Lower leg skin (tissue), 4 donors: ENCODE data around the gene TVP23A. TPM values are rescaled to one million over a fixed set of nuclear protein-coding genes. Genes with fewer than 3 reads are reported as not detected.
A peak's percentile ranks its signal among the peaks of the same experiment; 100 is the strongest.

Experiments used
- DNase-seq, 2 donors: peaks; one replicate each; pipeline ENCODE4 v3.0.0-alpha.2; 2019; ENCODE audit warnings: low spot score in 2 of 2
- H3K4me3 ChIP-seq: fragments of 200-600 bp; sonication (generic); 2 replicates; pipeline ENCODE4 v1.5.1; 2017; ENCODE audit warnings: mild to moderate bottlenecking, low read depth; ENCODE audit not compliant: poor library complexity, severe bottlenecking
- POLR2A ChIP-seq, 2 donors: fragments of 450-650 bp; IDR thresholded peaks; one replicate each; pipeline ENCODE4 v1.6.1; 2016 to 2017; ENCODE audit warnings: antibody characterized with exemption in 2 of 2, mild to moderate bottlenecking in 1 of 2, moderate library complexity in 1 of 2
- WGBS, 2 donors: methylation state at CpG; one replicate each; pipeline ENCODE4 v1.1.5; 2018; 5-methylcytosine and 5-hydroxymethylcytosine counted together
- intact Hi-C: fragments of 100-400 bp; cut with DNase I; formaldehyde crosslinking; loops from one replicate; pipeline ENCODE4 v1.15.0; 2023; ENCODE audit warnings: low total_unique reads
- total RNA-seq, 4 donors: library from RNA; depleted of rRNA; stranded (reverse); fragments of >200 nt; gene quantifications; one replicate each; pipeline ENCODE4 v1.1.0, GENCODE V29; 2016
- TF ChIP-seq, protein P1 (sequence below), 3 donors: fragments of 450-650 bp; IDR thresholded peaks; one replicate each; pipeline ENCODE4 v1.5.1; 2016; ENCODE audit warnings: antibody characterized with exemption in 3 of 3, mild to moderate bottlenecking in 3 of 3, moderate library complexity in 2 of 3

The TVP23A gene
- total RNA-seq, 4 donors from 2014 or later = 0.19 TPM; not detected in 2

DNA sequence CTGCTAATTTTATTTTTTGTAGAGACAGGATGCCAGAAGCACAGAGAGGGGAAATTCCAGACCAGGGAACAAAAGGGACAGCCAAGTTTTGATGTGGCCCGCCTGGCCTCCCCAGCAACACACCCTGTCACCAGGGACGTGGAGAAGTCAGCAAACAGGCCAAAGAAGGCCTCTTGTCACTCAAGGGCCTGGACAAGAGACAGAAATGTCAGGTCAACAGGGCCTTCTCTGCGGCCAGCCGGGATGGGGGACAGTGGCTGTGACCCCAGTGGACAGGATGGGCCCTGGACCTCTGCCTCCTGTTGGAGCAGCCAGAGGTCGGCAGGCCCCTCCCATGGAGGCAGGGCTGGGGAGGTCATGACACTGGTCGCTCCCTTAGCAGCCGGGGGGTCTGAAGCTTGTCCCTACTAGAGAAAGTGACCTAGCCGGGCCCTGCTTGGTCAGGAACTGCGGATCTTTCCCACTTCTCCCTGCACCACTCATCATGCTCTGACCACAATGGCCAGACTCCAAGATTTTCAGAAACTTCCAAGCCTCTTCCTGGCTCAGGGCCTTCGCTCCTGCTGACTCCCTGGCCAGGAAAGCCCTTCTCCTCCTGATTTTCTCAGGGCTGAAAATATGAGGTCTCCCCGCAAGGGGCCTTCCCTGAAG lies 9.2 kb upstream of the TVP23A start:
- WGBS, 2 donors = 26 to 28% methylated on average over 10 to 11 of the region's 11 CpGs
- DNase-seq = peak; percentile 81 to 90
- TF ChIP-seq POLR2A (IDR thresholded peaks at IDR 0.05) = no peak
- TF ChIP-seq, protein P1, sequence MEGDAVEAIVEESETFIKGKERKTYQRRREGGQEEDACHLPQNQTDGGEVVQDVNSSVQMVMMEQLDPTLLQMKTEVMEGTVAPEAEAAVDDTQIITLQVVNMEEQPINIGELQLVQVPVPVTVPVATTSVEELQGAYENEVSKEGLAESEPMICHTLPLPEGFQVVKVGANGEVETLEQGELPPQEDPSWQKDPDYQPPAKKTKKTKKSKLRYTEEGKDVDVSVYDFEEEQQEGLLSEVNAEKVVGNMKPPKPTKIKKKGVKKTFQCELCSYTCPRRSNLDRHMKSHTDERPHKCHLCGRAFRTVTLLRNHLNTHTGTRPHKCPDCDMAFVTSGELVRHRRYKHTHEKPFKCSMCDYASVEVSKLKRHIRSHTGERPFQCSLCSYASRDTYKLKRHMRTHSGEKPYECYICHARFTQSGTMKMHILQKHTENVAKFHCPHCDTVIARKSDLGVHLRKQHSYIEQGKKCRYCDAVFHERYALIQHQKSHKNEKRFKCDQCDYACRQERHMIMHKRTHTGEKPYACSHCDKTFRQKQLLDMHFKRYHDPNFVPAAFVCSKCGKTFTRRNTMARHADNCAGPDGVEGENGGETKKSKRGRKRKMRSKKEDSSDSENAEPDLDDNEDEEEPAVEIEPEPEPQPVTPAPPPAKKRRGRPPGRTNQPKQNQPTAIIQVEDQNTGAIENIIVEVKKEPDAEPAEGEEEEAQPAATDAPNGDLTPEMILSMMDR (IDR thresholded peaks at IDR 0.05) = no peak
- H3K4me3 ChIP-seq = no peak overlapping the region
- intact Hi-C loops = no loop called here

DNA sequence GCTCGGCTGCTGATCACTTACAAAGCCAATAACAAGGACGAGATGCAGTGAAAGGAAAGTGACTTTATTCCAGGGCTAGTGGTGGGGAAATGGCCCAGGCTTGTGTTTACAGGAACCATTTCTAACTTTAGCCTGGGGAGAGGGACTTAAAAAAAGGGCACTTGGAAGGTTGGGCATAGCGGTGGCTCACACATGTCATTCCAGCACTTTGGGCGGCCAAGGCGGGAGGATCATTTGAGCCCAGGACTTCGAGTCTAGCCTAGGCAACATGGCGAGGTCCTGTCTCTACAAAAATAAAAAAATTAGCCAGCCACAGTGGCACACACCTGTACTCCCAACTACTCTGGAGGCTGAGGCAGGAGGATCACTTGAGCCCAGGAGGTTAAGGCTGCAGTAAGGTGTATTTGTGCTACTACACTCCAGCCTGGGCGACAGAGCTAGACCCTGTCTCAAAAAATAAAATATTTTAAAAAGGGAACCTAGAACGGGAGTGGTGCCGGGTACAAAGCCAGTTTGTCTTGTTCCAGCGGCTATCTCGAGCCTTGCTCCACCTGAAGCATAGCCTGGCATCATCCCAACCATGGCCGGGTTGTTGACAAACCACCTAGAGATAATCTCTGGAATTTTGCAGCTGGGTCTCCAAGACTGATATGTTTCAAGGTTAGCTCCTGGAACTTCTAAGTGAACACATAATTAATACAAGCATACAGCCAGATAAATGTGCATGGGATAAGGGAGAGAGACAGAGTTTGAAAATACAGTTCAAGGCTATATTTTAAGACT lies 5.7 kb upstream of the TVP23A start:
- no peak overlapping the region for H3K4me3 ChIP-seq
- intact Hi-C loops = no loop called here
- WGBS, 2 donors = 76 to 83% methylated on average over 13 of the region's 13 CpGs
- DNase-seq = no peak
- TF ChIP-seq POLR2A (IDR thresholded peaks at IDR 0.05) = no peak
- TF ChIP-seq, protein P1 (IDR thresholded peaks at IDR 0.05) = no peak

DNA sequence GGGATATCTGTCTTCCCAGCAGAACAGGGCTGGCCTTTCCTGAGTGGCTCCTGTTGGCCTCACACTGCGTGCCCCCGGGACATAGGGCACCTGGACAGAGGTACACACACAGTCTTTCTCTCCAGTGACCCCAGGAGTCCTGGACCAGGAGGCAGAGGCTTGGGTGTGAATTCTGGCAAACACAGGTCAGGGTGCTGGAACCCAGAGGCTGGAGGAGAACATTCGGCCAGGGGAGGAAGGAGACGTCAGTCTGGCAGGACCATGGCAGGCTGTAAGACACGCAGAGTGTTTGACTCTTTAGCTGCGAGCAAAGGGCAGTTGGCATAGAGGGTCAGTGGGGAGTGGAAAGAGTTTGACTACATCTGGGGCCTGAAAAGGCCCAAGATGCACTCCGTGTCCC lies 4.1 kb upstream of the TVP23A start:
- no peak overlapping the region for H3K4me3 ChIP-seq
- DNase-seq = no peak
- WGBS, 2 donors = 90 to 93% methylated on average over 7 of the region's 7 CpGs
- TF ChIP-seq, protein P1 (IDR thresholded peaks at IDR 0.05) = no peak
- no peak for TF ChIP-seq POLR2A (IDR thresholded peaks at IDR 0.05)
- intact Hi-C loops = no loop called here

DNA sequence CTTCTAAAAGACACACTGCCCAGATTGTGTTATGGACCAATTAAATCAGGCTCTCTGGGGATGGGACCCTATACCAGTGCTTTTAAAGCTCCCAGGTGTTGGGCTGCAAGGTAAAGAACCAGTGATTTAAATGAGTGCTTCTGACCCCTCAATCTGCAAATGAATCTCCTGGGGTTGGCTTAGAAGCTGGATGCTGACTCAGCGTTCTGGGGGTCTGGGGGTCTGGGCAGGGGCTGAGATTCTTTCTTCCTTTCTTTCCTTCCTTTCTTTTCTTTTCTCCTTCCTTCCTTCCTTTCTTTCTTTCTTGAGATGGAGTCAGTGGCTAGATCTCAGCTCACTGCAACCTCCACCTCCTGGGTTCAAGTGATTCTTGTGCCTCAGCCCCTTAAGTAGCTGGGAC lies 2.0 kb upstream of the TVP23A start:
- intact Hi-C loops = no loop called here
- H3K4me3 ChIP-seq = no peak overlapping the region
- 44 to 68% methylated on average over 1 of the region's 1 CpG for WGBS, 2 donors
- TF ChIP-seq POLR2A (IDR thresholded peaks at IDR 0.05) = no peak
- TF ChIP-seq, protein P1 (IDR thresholded peaks at IDR 0.05) = no peak
- DNase-seq = no peak

DNA sequence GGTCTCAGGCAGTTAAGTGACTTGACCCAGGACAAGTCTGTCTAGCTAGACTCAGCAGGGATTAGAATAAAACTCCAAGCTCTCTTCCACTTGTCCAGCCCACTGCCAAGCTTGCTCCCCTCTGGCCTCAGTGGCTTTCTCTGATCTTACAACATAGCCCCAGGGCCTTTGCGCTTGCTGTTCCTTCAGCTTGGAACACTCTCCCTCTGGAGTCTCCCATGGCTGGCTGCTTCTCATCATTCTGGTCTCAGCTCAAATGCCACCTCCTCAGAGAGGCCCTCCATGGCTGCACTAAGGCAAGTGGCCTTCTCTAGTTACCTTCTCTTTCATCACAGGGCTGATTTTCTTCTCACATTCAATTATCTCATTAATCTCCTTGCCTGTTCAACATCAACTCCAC lies 1.1 kb downstream of the TVP23A start:
- no peak overlapping the region for H3K4me3 ChIP-seq
- intact Hi-C loops = no loop called here
- DNase-seq = no peak
- WGBS, 2 donors = 87 to 88% methylated on average over 1 of the region's 1 CpG
- TF ChIP-seq, protein P1 (IDR thresholded peaks at IDR 0.05) = no peak
- no peak for TF ChIP-seq POLR2A (IDR thresholded peaks at IDR 0.05)
